Suprapubic skin (tissue), 4 donors: ENCODE data around the gene TRDN. TPM values are rescaled to one million over a fixed set of nuclear protein-coding genes. Genes with fewer than 3 reads are reported as not detected.
"Not testable (repeated sequence)": the region's sequence is repeated elsewhere in the genome, so short reads cannot be mapped to it uniquely, and the experiment has no call there.

Experiments
- DNase-seq, 2 donors: peaks; one replicate each; pipeline ENCODE4 v3.0.0-alpha.2; 2019; ENCODE audit warnings: low spot score in 2 of 2
- H3K27ac ChIP-seq: fragments of 200-600 bp; sonication (generic); one replicate; pipeline ENCODE4 v1.5.1; 2019
- H3K27me3 ChIP-seq: fragments of 200-600 bp; sonication (generic); one replicate; pipeline ENCODE4 v1.5.1; 2019
- H3K36me3 ChIP-seq: fragments of 200-600 bp; sonication (generic); one replicate; pipeline ENCODE4 v1.5.1; 2019
- H3K4me1 ChIP-seq: fragments of 200-600 bp; sonication (generic); one replicate; pipeline ENCODE4 v1.5.1; 2019
- H3K4me3 ChIP-seq: fragments of 200-600 bp; sonication (generic); one replicate; pipeline ENCODE4 v1.5.1; 2019; ENCODE audit warnings: mild to moderate bottlenecking
- H3K9me3 ChIP-seq: fragments of 200-600 bp; sonication (generic); one replicate; pipeline ENCODE4 v1.5.1; 2019
- EP300 ChIP-seq: sonication (generic); formaldehyde crosslinking; IDR thresholded peaks from one replicate; pipeline ENCODE4 v1.6.1; 2017; ENCODE audit warnings: antibody characterized with exemption
- POLR2A ChIP-seq, 2 donors: fragments of 450-650 bp; IDR thresholded peaks; one replicate each; pipeline ENCODE4 v1.6.1; 2017; ENCODE audit warnings: antibody characterized with exemption in 2 of 2, mild to moderate bottlenecking in 2 of 2, moderate library complexity in 2 of 2
- POLR2AphosphoS5 ChIP-seq, 3 donors: sonication (generic); formaldehyde crosslinking; IDR thresholded peaks; one replicate each; pipeline ENCODE4 v1.6.1; 2017; ENCODE audit warnings: antibody characterized with exemption in 3 of 3
- WGBS: methylation state at CpG from one replicate; pipeline ENCODE4 v1.1.5; 2018; 5-methylcytosine and 5-hydroxymethylcytosine counted together
- total RNA-seq, 4 donors: library from RNA; depleted of rRNA; stranded (reverse); fragments of >200 nt; gene quantifications; one replicate each; pipeline ENCODE4 v1.1.0, GENCODE V29; 2016
- TF ChIP-seq, protein P1 (sequence below), 2 donors: fragments of 200-600 bp in 1 of 2; fragments of 450-650 bp in 1 of 2; sonication (generic) in 1 of 2; IDR thresholded peaks; one replicate each; pipeline ENCODE4 v1.5.1; 2016 to 2019; ENCODE audit warnings: antibody characterized with exemption in 2 of 2, mild to moderate bottlenecking in 1 of 2, moderate library complexity in 1 of 2

TRDN gene
- total RNA-seq, 4 donors from 2014 or later: not detected

DNA sequence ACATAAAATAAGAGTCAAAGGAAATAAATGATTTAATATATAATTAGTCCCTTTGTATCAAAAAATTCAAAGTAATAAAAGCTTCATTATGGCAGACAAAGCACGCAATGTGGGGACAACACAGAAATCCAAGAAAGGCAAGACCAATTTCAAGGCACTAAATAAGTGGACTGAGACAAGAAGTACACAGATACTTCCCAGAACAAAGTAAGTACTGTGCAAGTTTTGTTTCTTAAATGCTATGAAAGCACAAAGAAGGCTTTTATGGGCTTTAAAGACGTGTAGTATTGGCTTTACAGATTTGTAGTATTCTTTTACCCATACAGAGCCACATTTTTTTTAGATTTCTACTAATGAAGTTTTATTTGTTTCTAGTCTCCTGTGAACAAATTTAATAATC, 174.6 kb downstream of the TRDN start:
- Histone ChIP-seq H3K4me3 (no peak overlapping the region), H3K9me3 (no peaks in the 10 kb centered on the region), H3K36me3 (no peaks in the 10 kb centered on the region), H3K4me1 (no peaks in the 10 kb centered on the region), H3K27me3 (no peaks in the 10 kb centered on the region), H3K27ac (no peak overlapping the region)
- DNase-seq: no peak
- 74% methylated on average over 2 of the region's 2 CpGs for WGBS
- no peak for TF ChIP-seq EP300
- TF ChIP-seq POLR2AphosphoS5 (IDR thresholded peaks at IDR 0.05): no peak
- no peak for TF ChIP-seq POLR2A (IDR thresholded peaks at IDR 0.05)
- TF ChIP-seq, protein P1, sequence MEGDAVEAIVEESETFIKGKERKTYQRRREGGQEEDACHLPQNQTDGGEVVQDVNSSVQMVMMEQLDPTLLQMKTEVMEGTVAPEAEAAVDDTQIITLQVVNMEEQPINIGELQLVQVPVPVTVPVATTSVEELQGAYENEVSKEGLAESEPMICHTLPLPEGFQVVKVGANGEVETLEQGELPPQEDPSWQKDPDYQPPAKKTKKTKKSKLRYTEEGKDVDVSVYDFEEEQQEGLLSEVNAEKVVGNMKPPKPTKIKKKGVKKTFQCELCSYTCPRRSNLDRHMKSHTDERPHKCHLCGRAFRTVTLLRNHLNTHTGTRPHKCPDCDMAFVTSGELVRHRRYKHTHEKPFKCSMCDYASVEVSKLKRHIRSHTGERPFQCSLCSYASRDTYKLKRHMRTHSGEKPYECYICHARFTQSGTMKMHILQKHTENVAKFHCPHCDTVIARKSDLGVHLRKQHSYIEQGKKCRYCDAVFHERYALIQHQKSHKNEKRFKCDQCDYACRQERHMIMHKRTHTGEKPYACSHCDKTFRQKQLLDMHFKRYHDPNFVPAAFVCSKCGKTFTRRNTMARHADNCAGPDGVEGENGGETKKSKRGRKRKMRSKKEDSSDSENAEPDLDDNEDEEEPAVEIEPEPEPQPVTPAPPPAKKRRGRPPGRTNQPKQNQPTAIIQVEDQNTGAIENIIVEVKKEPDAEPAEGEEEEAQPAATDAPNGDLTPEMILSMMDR (IDR thresholded peaks at IDR 0.05): no peak

DNA sequence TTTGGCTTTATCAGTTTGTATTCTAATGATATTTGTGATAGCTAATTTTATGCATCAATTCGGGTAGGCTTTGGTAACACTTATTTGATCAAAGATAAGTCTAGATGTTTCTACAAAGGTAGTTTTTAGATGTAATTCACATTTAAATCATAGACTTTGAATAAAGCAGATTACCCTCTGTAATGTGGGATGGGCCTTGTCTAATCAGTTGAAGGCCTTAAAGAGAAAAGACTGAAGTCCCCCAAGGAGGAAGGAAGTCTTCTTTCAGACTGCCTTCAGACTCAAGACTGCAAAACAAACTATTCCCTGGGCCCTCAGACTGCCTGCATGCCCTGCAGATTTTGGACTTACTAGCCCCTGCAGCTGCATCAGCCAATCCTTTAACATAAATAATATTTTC, 178.5 kb downstream of the TRDN start:
- Histone ChIP-seq H3K27ac (no peak overlapping the region), H3K27me3 (no peaks in the 10 kb centered on the region), H3K4me3 (no peak overlapping the region), H3K4me1 (no peaks in the 10 kb centered on the region), H3K9me3 (no peaks in the 10 kb centered on the region), H3K36me3 (no peaks in the 10 kb centered on the region)
- no peak for DNase-seq
- no peak for TF ChIP-seq EP300
- TF ChIP-seq POLR2A (IDR thresholded peaks at IDR 0.05): no peak
- no peak for TF ChIP-seq POLR2AphosphoS5 (IDR thresholded peaks at IDR 0.05)
- TF ChIP-seq, protein P1 (IDR thresholded peaks at IDR 0.05): no peak
- 82% methylated on average over 1 of the region's 1 CpG for WGBS

DNA sequence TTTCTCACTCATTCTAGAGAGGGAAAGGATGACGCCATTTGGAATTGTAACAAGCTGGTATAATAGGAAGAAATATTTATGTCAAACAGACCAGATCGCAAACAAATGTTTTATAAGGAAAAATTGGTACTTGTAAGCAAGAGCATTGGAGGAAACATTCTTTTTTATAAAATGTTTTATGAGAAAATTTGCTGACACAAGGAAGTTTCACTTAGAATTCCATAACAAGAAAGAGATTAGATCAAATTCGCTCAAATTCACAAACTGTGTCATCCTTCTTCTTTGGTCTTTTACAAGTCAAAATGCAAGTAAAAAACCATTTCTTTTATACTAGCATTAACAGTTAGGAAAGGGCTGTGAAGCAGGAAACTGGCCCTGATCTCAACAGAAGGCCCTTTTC, 179.9 kb downstream of the TRDN start:
- Histone ChIP-seq H3K36me3 (no peaks in the 10 kb centered on the region), H3K27me3 (no peaks in the 10 kb centered on the region), H3K27ac (no peak overlapping the region), H3K4me3 (no peak overlapping the region), H3K4me1 (no peaks in the 10 kb centered on the region), H3K9me3 (no peaks in the 10 kb centered on the region)
- TF ChIP-seq POLR2AphosphoS5 (IDR thresholded peaks at IDR 0.05) (no peak), EP300 (no peak), POLR2A (IDR thresholded peaks at IDR 0.05) (no peak)
- TF ChIP-seq, protein P1 (IDR thresholded peaks at IDR 0.05): no peak
- no peak for DNase-seq
- WGBS: 87% methylated on average over 3 of the region's 3 CpGs

GRCh38 chr6:123454448-123454847, 182.3 kb downstream of the TRDN start:
- no peaks in the 10 kb centered on the region for H3K36me3 ChIP-seq
- no peaks in the 10 kb centered on the region for H3K9me3 ChIP-seq
- DNase-seq: no peak
- H3K27me3 ChIP-seq: no peaks in the 10 kb centered on the region
- H3K27ac ChIP-seq: no peak overlapping the region
- no peak for TF ChIP-seq POLR2AphosphoS5 (IDR thresholded peaks at IDR 0.05)
- no peaks in the 10 kb centered on the region for H3K4me1 ChIP-seq
- H3K4me3 ChIP-seq: no peak overlapping the region
- 100% methylated on average over 3 of the region's 3 CpGs for WGBS

GRCh38 chr6:123453071-123453470, 183.7 kb downstream of the TRDN start:
- not testable (repeated sequence) for H3K4me3 ChIP-seq

DNA sequence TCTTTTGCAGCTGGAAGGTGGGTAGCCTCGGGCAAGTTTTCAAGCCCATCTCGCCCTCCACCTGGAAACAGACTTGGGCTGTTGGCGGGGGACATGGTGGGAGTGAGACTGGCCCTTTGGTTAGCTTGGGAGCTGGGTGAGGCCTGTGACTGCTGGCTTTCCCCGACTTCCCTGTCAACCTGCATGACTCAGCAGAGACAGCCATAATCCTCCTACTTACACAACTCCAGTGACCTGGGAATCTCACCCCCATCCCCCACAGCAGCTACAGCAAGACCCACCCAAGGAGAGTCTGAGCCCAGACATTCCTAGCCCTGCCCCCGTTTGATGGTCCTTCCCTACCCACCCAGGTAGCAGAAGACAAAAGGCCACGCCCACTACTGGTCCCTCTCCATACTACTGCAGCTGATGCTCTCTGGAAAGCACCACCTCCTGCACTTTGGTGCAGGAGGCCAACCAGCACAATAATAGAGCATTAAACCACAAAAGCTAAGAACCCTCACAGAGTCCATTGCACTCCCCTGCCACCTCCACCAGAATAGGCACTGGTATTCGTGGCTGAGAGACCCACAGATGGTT, 188.4 kb downstream of the TRDN start:
- no peak for DNase-seq
- no peaks in the 10 kb centered on the region for H3K36me3 ChIP-seq
- WGBS: 81% methylated on average over 7 of the region's 7 CpGs
- H3K4me3 ChIP-seq: no peak overlapping the region
- no peak overlapping the region for H3K27ac ChIP-seq
- no peaks in the 10 kb centered on the region for H3K27me3 ChIP-seq
- H3K9me3 ChIP-seq: no peaks in the 10 kb centered on the region
- TF ChIP-seq POLR2A (IDR thresholded peaks at IDR 0.05) (no peak), POLR2AphosphoS5 (IDR thresholded peaks at IDR 0.05) (no peak), EP300 (no peak)
- TF ChIP-seq, protein P1 (IDR thresholded peaks at IDR 0.05): no peak
- no peaks in the 10 kb centered on the region for H3K4me1 ChIP-seq

More at GRCh38 chr6:123453071-123453470, 183.7 kb downstream of the TRDN start:
- not testable (repeated sequence) for H3K27ac ChIP-seq, H3K4me1 ChIP-seq, DNase-seq, H3K36me3 ChIP-seq, H3K27me3 ChIP-seq, H3K9me3 ChIP-seq
